GM23338 (cell line): Measurements from ENCODE around the gene RIPK4. TPM values are rescaled to one million over a fixed set of nuclear protein-coding genes. Genes with fewer than 3 reads are reported as not detected.

ENCODE experiments used
- CREB1 ChIP-seq: fragments of 250-450 bp; sonication (Bioruptor Pico); IDR thresholded peaks from 2 replicates; pipeline ENCODE4 v1.5.0; 2020; ENCODE audit warnings: low read depth, mild to moderate bottlenecking, moderate library complexity
- CTCF ChIP-seq, 2 experiments: fragments of 200-600 bp in 1 of 2; sonication (generic) in 1 of 2; conservative IDR thresholded peaks; 2 replicates each; pipeline versions ENCODE4 v1.5.1 to v1.6.1; 2016 to 2017; ENCODE audit warnings: antibody characterized with exemption in 2 of 2, low read depth in 2 of 2, mild to moderate bottlenecking in 2 of 2, moderate library complexity in 1 of 2
- EZH2 ChIP-seq: fragments of 200-600 bp; sonication (generic); IDR thresholded peaks from one replicate; pipeline ENCODE4 v1.8.0; 2017; ENCODE audit warnings: antibody characterized with exemption, mild to moderate bottlenecking, low read depth; ENCODE audit not compliant: unreplicated experiment
- EZH2phosphoT487 ChIP-seq: fragments of 200-600 bp; sonication (generic); IDR thresholded peaks from one replicate; pipeline ENCODE4 v1.8.1; 2018; ENCODE audit warnings: antibody characterized with exemption; ENCODE audit not compliant: unreplicated experiment
- JUNB ChIP-seq: IDR thresholded peaks from one replicate; pipeline ENCODE4 v1.6.1; 2016; ENCODE audit warnings: antibody characterized with exemption; ENCODE audit not compliant: unreplicated experiment
- NANOG ChIP-seq: IDR thresholded peaks from 2 replicates; pipeline ENCODE4 v1.6.1; 2016; ENCODE audit warnings: antibody characterized with exemption, borderline replicate concordance
- REST ChIP-seq: IDR thresholded peaks from one replicate; pipeline ENCODE4 v1.6.1; 2018; ENCODE audit warnings: antibody characterized with exemption; ENCODE audit not compliant: unreplicated experiment
- STAT1 ChIP-seq: IDR thresholded peaks from one replicate; pipeline ENCODE4 v1.6.1; 2016; ENCODE audit warnings: antibody characterized with exemption; ENCODE audit not compliant: unreplicated experiment
- ZNF114 ChIP-seq: fragments of 250-450 bp; sonication (Bioruptor Pico); IDR thresholded peaks from 2 replicates; pipeline ENCODE4 v1.5.0; 2020; ENCODE audit warnings: mild to moderate bottlenecking, moderate library complexity
- ZNF331 ChIP-seq: fragments of 250-450 bp; sonication (Bioruptor Pico); IDR thresholded peaks from 2 replicates; pipeline ENCODE4 v1.5.0; 2020; ENCODE audit warnings: low read depth, mild to moderate bottlenecking, moderate library complexity
- ZNF462 ChIP-seq: fragments of 250-450 bp; sonication (Bioruptor Pico); IDR thresholded peaks from 2 replicates; pipeline ENCODE4 v1.5.0; 2020; ENCODE audit warnings: mild to moderate bottlenecking, moderate library complexity
- polyA plus RNA-seq: library from polyadenylated mRNA; unstranded; fragments of >200 nt; fragmentation: Nextera tagmentation; extraction: Ambion mirVana; gene quantifications from 2 replicates; pipeline ENCODE4 v1.2.1, GENCODE V29; 2016
- total RNA-seq: library from RNA; depleted of rRNA; stranded (reverse); fragments of >200 nt; shearing (Covaris generic); gene quantifications from 2 replicates; pipeline ENCODE4 v1.2.3, GENCODE V29; 2014

Gene RIPK4
- total and polyA plus RNA-seq, 2 experiments from 2014 or later = 2.5 to 9.9 TPM

GRCh38 chr21:41731081-41731480 is 35.8 kb downstream of the RIPK4 start (continued):
- TF ChIP-seq ZNF462 (no peak), REST (no peak), ZNF331 (CRISPR knock-in tag) (no peak), STAT1 (no peak), ZNF114 (CRISPR knock-in tag) (no peak), CTCF (conservative IDR thresholded peaks at IDR 0.05; ENCODE audit: low read depth in 2 of 2) (no peak), EZH2phosphoT487 (no peak), EZH2 (no peak), JUNB (no peak), NANOG (no peak), CREB1 (CRISPR knock-in tag) (no peak)
